Stimulated activated CD8-positive, alpha-beta memory T cell treated with anti-CD3 and anti-CD28 coated beads, Interleukin-4, amount 100 ng/mL, for 48 hours (primary cell): Measurements from ENCODE around the gene ZNF683.

Source experiments
- DNase-seq: peaks from one replicate; pipeline ENCODE4 v3.0.0-alpha.2; 2020

ZNF683 gene

GRCh38 chr1:26384076-26384475, 11.5 kb upstream of the ZNF683 start:
- no peak for DNase-seq

- no peak for DNase-seq
Measured at GRCh38 chr1:26378879-26379251, 6.3 kb upstream of the ZNF683 start.

GRCh38 chr1:26378088-26378878, 5.7 kb upstream of the ZNF683 start:
- peak; percentile 82 for DNase-seq

- DNase-seq = no peak
Measured at GRCh38 chr1:26376050-26376449, 3.5 kb upstream of the ZNF683 start.

GRCh38 chr1:26375081-26375480, 2.5 kb upstream of the ZNF683 start:
- DNase-seq = no peak

GRCh38 chr1:26374361-26374760, 1.8 kb upstream of the ZNF683 start:
- peak; percentile 54 for DNase-seq

- DNase-seq = no peak
Measured at GRCh38 chr1:26373789-26374188, 1.2 kb upstream of the ZNF683 start.

GRCh38 chr1:26373281-26373680, 731 bp upstream of the ZNF683 start:
- DNase-seq = peak; percentile 38

- DNase-seq = no peak
Measured at GRCh38 chr1:26372039-26372438, 511 bp downstream of the ZNF683 start.

- no peak for DNase-seq
Measured at GRCh38 chr1:26370591-26371382, 1.8 kb downstream of the ZNF683 start.

GRCh38 chr1:26368486-26368885, 4.1 kb downstream of the ZNF683 start:
- DNase-seq = no peak

- no peak for DNase-seq
Measured at GRCh38 chr1:26368006-26368405, 4.5 kb downstream of the ZNF683 start.

GRCh38 chr1:26367441-26367840, 5.1 kb downstream of the ZNF683 start:
- no peak for DNase-seq

- no peak for DNase-seq
Measured at GRCh38 chr1:26364956-26365355, 7.6 kb downstream of the ZNF683 start.

GRCh38 chr1:26363549-26364448, 8.8 kb downstream of the ZNF683 start:
- peak; percentile 94 for DNase-seq

- DNase-seq = no peak
Measured at GRCh38 chr1:26362331-26362730, 10.2 kb downstream of the ZNF683 start.

- DNase-seq = no peak
Measured at GRCh38 chr1:26361605-26362122, 10.9 kb downstream of the ZNF683 start.

GRCh38 chr1:26360807-26361604, 11.5 kb downstream of the ZNF683 start:
- no peak for DNase-seq

- peak; percentile 75 for DNase-seq
Measured at GRCh38 chr1:26359981-26360806, 12.4 kb downstream of the ZNF683 start.

- DNase-seq = peak; percentile 76
Measured at GRCh38 chr1:26358411-26359384, 13.9 kb downstream of the ZNF683 start.
